Stimulated activated CD4-positive, alpha-beta T cell treated with anti-CD3 and anti-CD28 coated beads, Interleukin-4, amount 100 ng/mL, for 48 hours (primary cell): ENCODE measurements around the gene LAMC3.
"Not testable (repeated sequence)": the region's sequence is repeated elsewhere in the genome, so short reads cannot be mapped to it uniquely, and the experiment has no call there.

Experiments
- DNase-seq, 2 donors: peaks; one replicate each; pipeline ENCODE4 v3.0.0-alpha.2; 2020; ENCODE audit warnings: low read depth in 2 of 2

LAMC3 gene

GRCh38 chr9:130991778-130992681 is 16.9 kb upstream of the LAMC3 start:
- DNase-seq: no peak

GRCh38 chr9:130992682-130993032 is 16.3 kb upstream of the LAMC3 start:
- DNase-seq: no peak

GRCh38 chr9:130993303-130994030 is 15.5 kb upstream of the LAMC3 start:
- no peak for DNase-seq

GRCh38 chr9:130994135-130995085 is 14.6 kb upstream of the LAMC3 start:
- DNase-seq: no peak

DNA sequence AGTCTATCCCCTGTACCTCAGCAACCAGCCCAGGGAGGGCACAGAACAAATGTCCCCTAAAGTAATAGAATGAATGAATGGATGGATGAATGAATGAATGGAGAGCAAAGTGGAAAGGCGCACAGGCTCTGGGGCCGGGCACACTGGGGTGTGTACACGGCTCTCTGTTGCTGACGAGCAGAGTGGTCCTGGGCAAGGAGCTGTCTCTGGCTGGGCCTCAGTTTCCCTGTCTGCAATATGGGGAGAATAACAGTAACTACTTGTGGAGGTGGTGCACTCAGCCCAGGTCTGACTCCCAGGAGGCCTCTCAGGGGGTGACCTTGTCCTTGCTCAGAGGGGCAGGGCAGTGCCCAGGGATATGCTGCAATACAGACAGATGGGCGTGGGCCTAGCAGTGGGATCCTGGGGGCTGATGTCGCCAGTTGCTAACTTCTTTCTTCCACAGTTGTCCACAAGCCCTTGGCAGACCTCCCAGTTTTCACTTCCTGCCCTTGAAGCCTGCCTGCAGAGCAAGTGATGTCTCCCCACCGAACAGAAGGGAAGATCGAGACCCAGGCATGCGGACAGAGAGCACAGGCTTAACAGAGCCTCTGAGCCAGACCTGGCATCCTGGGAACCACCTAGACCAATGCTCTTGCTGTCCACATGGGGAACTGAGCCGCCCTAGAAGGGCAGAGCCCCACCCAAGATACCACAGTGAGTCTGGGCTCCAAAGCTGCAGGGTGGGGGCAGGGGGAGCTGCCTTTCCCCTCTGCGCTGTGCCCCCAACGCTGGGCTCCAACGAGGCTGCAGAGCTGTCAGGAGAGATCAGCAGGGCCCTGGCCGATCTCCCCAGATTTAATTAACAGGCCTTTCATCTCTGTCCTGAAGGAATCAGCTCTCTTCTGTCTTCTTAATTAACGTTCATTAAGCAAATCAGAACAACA is 13.6 kb upstream of the LAMC3 start:
- DNase-seq: no peak

GRCh38 chr9:130996205-130996604 is 12.8 kb upstream of the LAMC3 start:
- no peak for DNase-seq

DNA sequence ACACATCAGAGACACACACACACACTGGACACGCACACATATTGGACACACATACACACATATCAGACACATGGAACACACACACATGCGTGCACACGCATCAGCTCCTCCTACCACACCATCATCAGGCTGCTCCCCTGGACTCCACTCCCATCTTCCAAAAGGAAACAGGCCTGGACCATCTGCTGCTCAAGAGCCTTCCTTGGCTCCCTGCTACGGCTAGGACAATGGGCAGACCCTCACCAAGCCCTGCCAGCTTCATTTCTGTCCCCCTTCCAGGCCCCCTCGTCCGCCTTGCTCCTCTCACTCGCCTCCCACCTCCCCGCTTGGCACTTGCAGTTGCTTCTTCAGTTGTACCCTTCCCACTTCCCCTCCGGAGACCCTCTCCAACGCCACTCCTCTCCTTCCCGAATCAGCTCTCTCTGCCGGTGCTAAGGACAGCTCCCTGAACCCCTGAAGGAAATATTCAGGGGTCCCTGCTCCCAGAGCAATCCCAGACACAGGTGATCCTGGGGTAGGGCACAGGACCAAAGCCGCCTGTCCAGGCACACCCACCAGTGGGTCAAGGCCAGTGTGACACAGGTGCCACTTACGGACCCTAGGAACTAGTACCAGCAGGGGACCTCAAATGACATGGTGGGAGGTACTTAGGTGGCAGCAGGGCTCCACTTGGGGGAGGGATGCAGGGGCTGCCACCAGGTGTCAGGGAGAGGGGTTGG is 12.1 kb upstream of the LAMC3 start:
- no peak for DNase-seq

GRCh38 chr9:130997395-130997684 is 11.6 kb upstream of the LAMC3 start:
- no peak for DNase-seq

- peak; percentile 43 to 64 for DNase-seq
Measured at GRCh38 chr9:130997925-130998596, 10.9 kb upstream of the LAMC3 start.

DNA sequence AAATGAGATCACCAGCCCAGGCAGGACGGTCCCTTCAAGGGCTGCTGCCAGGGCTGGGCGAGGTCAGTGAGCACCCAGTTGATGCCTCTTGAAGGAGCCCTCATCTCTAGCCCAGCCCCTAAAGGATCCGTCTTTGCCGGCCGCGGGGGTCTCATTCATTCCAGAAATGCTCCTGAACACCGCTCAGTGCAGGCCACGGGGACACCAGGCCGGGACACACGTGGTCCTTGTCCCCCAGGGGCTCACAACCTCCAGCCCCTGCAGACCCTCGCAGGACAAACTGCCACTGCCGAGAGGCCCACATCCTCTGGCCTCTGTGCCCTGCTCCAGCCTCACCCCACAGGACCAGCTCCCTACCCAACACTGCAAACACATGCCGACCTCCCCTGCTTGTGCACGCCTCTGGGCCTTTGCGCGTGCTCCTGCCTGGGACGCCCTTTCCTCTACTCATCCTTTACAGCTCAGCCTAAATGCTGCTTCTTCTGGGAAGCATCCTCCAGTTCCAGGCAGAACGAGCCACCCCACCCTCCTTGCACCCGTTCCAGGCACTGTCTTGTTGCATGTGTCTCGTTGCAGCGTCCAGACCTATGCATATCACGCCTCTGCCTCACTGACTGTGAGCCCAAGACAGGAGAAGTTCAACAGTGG is 10.3 kb upstream of the LAMC3 start:
- DNase-seq: no peak

- no peak for DNase-seq
Measured at GRCh38 chr9:130999245-130999623, 9.7 kb upstream of the LAMC3 start.

DNA sequence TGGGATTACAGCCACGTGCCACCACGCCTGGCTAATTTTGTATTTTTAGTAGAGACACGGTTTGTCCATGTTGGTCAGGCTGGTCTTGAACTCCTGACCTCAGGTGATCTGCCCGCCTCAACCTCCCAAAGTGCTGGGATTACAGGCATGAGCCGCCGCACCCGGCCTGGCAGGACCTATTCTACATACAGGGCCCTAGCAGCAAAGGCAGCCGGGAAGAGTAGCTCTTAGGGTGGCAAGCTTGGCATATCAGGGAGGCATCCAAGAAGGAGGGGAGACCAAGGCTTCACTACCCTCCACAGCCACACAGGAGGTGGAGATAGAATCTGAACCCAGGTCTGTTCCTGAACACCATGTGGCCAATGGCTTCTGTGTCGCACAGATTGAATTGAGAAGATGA is 8.4 kb upstream of the LAMC3 start:
- DNase-seq: not testable (repeated sequence)

DNA sequence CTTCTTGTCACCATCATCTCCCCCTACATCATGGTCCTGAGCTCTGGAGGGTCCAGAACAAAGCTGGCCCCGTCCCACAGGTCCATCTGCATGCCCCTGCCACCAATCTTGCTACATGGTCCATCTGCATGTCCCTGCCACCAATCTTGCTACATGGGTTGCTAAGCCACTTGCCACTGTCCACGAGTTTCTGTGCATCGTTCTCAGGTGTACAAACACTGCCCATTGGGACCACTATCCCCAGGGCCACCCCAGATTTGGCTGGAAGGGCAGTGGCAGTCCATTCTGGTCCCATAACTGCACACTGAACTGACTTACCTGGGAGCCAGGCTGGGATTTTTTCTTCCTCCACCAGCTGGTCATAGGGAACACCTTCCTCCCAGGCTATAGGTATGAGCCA is 8.0 kb upstream of the LAMC3 start:
- DNase-seq: no peak

GRCh38 chr9:131001990-131002389 is 7.0 kb upstream of the LAMC3 start:
- DNase-seq: no peak

DNA sequence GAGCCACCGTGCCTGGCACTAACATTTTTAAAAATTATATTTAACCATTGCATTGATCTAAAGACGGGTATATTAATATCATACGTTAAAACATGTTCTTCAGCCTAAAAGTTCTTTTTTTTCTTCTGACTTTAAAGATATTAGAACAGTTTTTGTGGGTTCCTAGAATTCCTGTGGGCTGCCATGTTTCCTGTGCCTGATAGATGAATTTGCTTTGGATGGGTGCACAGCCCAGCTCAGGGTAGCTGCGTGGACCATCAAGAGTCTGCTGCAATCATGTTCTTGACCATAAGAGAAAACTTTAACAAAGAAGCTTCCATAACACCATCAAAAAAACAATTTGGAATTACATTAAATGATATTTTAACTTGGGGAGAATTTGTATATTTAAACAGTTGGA is 2.4 kb upstream of the LAMC3 start:
- no peak for DNase-seq

DNA sequence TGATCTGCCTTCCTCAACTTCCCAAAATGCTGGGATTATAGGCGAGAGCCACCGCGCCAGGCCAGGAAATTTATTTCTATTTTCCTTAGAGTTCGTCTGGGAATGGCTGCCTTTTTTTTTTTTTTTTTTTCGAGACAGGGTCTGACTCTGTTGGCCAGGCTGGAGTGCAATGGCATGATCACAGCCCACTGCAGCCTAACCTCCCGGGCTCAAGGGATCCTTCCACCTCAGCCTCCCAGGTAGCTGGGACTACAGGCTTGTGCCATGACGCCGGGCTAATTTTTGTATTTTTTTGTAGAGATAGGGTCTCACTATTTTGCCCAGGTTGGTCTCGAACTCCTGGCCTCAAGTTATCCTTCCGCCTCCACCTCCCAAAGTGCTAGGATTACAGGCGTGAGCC is 888 bp upstream of the LAMC3 start:
- no peak for DNase-seq

DNA sequence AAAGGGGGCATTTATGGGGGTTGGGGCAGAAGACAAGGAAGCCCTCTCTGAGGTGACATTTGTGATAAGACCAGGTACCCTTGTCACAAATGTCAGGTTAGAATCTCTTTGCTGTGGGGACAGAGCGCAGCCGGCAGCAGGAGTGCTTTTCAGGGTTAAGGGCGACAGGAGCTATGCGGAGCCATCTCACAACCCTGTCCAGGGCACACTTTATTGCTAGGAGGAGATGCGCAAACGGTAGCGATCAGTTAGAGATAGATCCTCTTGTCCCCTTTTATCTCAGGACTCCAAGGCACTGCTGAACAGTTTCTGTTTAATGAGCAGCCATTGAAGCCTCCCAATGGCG is 438 bp upstream of the LAMC3 start:
- no peak for DNase-seq

DNA sequence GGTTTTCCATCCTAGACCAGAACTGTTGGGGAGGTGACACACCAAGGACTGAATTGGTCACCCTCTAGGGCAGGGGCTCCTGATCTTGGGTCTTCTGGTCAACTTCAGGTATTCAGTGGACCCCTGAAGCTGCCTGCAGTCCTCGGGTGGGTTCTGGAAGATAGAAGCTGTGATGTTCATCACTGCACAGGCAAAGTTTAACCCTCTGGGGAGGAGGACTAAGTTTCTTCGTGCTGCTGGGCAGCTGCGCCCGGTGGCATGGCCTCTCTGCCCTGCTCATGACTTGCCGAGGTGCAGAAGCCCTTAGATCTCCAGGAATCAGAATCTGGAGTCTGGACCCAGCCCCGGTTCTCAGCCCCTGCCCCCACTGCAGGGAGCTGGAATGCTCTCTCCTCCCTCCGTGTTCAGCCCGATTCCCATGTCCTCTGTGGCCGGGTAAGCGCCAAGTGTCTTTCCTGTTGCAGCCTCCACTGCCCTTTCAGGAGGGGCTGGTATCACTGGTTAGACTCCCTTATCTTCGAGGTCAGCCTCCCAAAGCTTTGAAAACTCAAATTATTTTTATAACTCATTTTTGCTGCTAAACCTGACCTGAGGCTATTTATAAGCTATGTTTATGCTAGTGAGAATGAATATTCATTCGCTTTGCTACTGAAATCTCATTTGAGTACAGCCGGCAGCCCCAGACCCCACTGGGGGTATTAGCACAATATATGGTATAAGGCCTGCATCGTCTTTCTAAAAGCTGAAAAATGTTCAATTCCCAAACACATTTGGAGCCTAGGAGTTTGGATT is 1.7 kb downstream of the LAMC3 start:
- DNase-seq: no peak
